ENCODE data around the gene FAM78A.

The FAM78A gene, protein sequence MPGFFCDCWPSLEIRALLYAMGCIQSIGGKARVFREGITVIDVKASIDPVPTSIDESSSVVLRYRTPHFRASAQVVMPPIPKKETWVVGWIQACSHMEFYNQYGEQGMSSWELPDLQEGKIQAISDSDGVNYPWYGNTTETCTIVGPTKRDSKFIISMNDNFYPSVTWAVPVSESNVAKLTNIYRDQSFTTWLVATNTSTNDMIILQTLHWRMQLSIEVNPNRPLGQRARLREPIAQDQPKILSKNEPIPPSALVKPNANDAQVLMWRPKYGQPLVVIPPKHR

DNA sequence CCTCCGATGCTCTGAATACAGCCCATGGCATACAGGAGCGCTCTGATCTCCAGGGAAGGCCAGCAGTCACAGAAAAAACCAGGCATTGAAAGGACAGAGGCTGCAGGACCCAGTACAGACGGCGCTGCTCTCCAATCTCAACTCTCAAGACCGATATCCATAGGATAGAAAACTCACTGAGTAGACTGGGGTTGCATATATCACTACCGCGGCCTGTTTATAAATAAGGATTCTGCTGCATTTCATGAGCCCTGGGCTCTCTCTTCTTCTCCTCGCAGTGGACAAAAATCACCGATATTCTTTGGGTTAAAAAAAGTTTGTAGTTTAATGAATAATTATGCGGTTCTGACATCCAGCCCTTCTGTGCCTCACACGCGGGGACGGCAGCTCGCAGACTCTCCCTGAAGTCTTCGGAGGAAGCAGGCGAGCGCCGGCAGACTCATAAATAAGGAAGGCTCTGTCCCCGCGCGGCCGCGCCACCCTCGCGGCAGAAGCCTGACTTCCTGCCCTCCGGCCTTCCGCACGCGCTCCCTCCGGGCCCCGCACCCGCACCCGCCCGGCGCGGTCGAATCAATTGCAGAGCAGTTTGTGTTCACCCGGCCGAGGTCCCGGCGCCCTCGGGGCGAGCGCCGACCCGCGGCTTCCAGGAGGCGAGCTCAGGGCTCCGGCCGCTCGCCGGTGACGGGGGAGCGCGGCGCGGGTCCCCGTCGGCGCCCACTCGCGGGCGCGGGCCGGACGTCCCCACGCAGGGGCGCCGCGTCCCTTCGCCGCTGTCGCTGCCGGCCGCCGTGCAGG, at the start of gene FAM78A:
Gene FAM78A, minus strand, starts transcription at position 417 of the 795 bp plus-strand sequence. Its CDS starts 331 bp downstream, at position 86.
- Histone ChIP-seq H3K4me3 (ENCODE audit: low read length) (peak within 1 kb of the TSS; percentile 55), H3K36me3 (ENCODE audit: control insufficient read depth, low read depth, low read length) (no peaks in the 10 kb centered on the region), H3K4me1 (ENCODE audit: control insufficient read depth, low read depth, low read length) (peaks cover 6% of the 10 kb centered on the region), H3K9me3 (ENCODE audit: control insufficient read depth, low read depth, low read length) (no peaks in the 10 kb centered on the region), H3K27ac (ENCODE audit: low read length) (no peak within 1 kb of the TSS), H3K9ac (ENCODE audit: low read length) (no peak within 1 kb of the TSS), H3K27me3 (ENCODE audit: control insufficient read depth, insufficient read depth, low read length) (peaks cover 21% of the 10 kb centered on the region)

DNA sequence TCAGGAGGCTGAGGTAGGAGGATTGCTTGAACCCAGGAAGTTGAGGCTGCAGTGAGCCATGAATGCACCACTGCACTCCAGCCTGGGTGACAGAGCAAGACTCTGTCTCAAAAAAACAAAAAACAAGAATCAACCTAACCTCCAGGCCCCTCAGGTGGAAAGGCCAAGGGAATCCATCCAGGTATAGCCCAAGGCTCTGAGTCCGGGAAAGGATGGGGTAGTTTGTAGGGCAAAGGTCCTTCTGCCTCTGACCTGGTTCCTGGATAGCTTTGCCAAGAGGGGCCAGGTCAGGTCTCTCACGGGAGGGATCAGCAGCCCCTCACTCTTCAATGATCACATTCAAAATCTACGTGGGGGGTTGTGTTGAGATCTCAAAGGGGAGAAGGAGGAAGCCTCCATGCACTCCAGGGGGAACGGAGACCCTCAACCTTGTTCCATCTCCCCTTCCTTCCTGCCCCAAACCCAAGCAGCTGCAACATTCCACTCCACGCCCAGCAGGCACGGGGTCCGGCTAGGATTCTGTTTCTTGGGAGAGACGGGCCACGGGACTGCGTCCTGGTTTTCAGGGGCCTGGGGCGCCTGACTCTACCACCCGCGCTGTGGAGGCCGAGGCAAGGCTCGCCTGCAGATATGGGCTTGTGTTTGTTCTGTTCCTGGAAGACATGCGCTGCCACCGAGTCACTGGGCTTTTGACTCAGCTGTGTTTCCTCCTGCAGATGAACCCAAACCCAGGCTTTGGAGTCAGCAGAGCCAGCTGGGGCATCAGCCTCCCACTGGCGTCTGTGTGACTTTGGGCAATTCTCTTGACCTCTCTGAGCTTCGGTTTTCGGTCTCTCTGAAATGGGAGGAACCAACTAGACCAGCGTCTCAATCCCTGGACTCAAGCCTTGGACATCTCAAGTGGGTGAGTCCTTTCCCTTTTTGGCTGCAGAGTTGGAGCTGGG, 48.7 kb upstream of the FAM78A start:
- no peak overlapping the region for H3K27ac ChIP-seq (ENCODE audit: low read length)
- H3K4me1 ChIP-seq (ENCODE audit: control insufficient read depth, low read depth, low read length): peaks cover 6% of the 10 kb centered on the region
- no peak overlapping the region for H3K4me3 ChIP-seq (ENCODE audit: low read length)
- H3K36me3 ChIP-seq (ENCODE audit: control insufficient read depth, low read depth, low read length): no peaks in the 10 kb centered on the region
- no peak overlapping the region for H3K9ac ChIP-seq (ENCODE audit: low read length)
- no peaks in the 10 kb centered on the region for H3K9me3 ChIP-seq (ENCODE audit: control insufficient read depth, low read depth, low read length)
- no peaks in the 10 kb centered on the region for H3K27me3 ChIP-seq (ENCODE audit: control insufficient read depth, insufficient read depth, low read length)

DNA sequence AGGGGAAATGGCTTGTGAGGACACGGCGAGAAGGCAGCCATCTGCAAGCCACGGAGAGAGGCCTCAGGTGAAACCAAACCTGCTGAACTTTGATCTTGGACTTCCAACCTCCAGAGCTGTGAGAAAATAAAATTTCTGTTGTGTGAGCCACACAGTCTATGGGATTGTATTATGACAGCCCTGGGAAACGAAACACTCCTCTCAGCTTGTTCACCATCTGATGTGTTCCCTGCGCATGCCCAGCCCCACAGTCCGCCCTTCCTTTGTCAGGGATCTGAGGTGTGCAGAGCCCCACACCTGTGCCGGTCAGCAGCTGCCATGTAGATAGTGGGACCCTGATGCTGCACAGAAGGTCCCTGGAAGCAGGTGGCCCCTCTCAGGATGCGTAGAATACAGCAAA, 47.3 kb upstream of the FAM78A start:
- H3K27ac ChIP-seq (ENCODE audit: low read length): no peak overlapping the region
- no peaks in the 10 kb centered on the region for H3K9me3 ChIP-seq (ENCODE audit: control insufficient read depth, low read depth, low read length)
- no peak overlapping the region for H3K4me3 ChIP-seq (ENCODE audit: low read length)
- H3K36me3 ChIP-seq (ENCODE audit: control insufficient read depth, low read depth, low read length): no peaks in the 10 kb centered on the region
- H3K27me3 ChIP-seq (ENCODE audit: control insufficient read depth, insufficient read depth, low read length): no peaks in the 10 kb centered on the region
- H3K9ac ChIP-seq (ENCODE audit: low read length): no peak overlapping the region
- H3K4me1 ChIP-seq (ENCODE audit: control insufficient read depth, low read depth, low read length): no peaks in the 10 kb centered on the region

DNA sequence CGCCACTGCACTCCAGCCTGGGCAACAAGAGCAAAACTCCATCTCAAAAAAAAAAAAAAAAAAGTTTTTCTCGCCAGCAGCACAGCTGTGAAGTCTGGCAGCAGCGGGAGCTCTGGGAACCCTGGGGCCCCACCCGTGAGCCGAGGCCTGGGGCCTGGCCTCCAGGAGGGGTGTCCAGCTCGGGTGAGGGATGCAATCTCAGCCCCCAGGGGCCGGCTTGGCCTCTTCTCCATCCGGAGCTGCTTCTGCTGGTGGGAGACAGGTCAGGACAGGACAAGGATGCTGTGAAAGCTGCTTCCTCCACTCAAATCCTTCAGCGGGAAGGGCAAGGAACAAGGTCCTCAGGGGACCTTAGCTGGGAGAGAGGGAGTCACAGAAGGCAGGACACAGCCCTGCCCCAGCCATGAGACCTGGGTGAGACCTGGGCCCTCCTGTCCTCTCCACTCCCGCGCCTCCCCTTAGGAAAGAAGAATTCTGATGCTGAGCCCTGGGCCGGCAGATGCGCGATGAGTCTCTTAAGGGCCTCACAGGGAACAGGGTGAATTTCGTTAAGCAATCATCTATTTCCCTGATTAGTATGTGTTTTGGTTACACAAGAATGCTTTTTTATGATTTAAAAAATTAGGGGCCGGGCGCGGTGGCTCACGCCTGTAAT, 43.8 kb upstream of the FAM78A start:
- Histone ChIP-seq H3K9me3 (ENCODE audit: control insufficient read depth, low read depth, low read length) (no peaks in the 10 kb centered on the region), H3K9ac (ENCODE audit: low read length) (no peak overlapping the region), H3K36me3 (ENCODE audit: control insufficient read depth, low read depth, low read length) (no peaks in the 10 kb centered on the region), H3K27me3 (ENCODE audit: control insufficient read depth, insufficient read depth, low read length) (no peaks in the 10 kb centered on the region), H3K4me1 (ENCODE audit: control insufficient read depth, low read depth, low read length) (no peaks in the 10 kb centered on the region), H3K4me3 (ENCODE audit: low read length) (no peak overlapping the region), H3K27ac (ENCODE audit: low read length) (no peak overlapping the region)

DNA sequence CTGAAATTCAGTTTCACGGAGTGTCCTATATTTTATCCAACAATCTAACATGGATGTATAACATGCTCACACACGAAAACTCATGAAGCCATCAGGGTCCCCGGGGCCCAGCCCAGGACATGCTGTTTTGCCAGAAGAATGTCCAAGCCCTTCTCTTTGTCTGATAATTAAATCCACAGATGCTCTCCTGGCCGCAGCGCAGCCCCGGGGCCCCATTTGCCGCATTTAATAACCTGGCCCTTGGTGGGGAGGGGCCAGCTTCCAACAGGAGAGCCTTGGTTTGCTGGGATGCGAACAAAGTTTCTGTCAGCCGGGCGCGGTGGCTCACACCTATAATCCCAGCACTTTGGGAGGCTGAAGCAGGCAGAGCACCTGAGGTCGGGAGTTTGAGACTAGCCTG, 43.2 kb upstream of the FAM78A start:
- Histone ChIP-seq H3K9ac (ENCODE audit: low read length) (no peak overlapping the region), H3K4me3 (ENCODE audit: low read length) (no peak overlapping the region), H3K27me3 (ENCODE audit: control insufficient read depth, insufficient read depth, low read length) (no peaks in the 10 kb centered on the region), H3K27ac (ENCODE audit: low read length) (no peak overlapping the region), H3K36me3 (ENCODE audit: control insufficient read depth, low read depth, low read length) (no peaks in the 10 kb centered on the region), H3K4me1 (ENCODE audit: control insufficient read depth, low read depth, low read length) (no peaks in the 10 kb centered on the region), H3K9me3 (ENCODE audit: control insufficient read depth, low read depth, low read length) (no peaks in the 10 kb centered on the region)

DNA sequence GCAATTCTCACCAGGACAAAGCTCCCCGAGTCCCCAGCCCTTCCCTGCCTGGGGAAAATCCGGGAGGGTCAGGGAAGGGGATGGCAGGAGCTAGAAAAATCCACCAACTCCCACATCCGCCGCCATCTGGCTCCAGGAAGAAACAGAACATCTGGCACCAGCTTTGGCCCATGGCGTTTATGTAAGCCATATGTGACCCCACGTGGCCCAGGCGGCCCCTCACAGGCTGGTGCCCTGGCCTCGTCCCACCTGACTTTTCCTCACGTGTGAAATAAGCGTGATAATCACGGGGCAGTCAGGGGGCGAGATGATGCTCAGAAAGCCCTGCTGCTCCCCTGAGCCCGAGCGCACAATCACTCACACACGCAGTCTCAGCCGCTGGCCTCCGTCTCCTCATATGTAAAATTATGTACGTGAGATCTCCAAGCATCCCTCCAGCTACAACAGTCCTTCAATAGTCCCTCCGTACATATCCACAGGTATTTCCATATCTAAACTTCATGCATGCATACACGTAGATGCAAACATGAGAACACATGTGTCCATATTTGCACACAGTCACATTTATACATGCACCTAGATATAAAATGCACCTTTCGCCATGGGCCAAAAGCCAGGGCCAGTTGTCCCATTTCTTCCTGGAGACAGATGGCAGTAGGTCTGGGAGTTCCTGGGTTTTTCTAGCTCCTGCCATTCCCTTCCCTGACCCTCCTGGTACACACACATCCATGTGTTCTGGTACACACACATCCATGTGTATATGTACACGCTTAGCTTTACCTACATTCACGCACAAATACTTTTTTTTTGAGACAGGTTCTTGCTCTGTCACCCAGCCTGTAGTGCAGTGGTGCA, 42.1 kb upstream of the FAM78A start:
- no peaks in the 10 kb centered on the region for H3K4me1 ChIP-seq (ENCODE audit: control insufficient read depth, low read depth, low read length)
- H3K9ac ChIP-seq (ENCODE audit: low read length): no peak overlapping the region
- no peak overlapping the region for H3K27ac ChIP-seq (ENCODE audit: low read length)

DNA sequence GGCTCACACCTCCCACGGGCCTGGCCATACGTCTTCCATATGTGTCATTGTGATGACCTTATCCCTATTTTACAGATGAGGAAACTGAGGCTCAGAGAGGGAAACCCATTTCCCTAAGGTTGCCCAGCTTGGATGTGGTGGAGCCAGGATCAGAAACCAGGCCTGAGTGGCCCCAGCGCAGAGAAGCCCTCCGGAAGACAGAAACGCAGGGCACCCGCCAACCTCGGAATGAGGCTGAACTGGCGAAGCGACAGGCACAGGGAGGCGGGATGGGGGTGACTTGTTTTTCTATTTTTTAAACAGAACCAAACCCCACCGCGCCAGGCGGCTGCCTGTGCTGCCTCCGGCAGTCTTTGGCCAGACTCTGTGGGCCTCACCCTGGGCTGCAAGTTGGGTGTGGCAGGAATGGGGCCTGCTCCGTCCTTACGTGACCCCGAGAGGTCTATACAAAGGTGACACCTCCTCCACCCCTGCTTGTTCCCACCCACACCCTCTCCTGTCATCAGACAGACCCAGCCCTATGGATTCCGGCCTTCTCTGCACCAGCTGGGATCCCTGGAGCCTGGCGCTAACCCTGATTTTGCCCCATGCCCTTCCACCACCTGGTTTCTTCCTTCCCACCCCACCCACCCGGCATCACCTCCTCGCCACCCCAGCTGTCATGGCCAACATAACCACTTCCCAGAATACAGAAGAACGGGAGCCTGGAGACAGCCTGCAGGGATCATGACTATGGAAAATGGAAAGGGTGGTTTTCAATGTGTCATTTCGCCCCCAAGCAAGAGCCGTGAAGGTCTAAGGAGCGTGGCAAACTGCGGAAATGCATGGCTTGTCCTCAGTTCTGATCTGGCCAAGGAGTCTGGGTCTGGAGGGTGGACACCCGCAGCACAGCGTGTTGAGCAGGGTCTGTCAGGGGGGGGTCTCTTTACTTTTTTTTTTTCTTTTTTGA, 36.8 kb upstream of the FAM78A start:
- Histone ChIP-seq H3K4me1 (ENCODE audit: control insufficient read depth, low read depth, low read length) (no peaks in the 10 kb centered on the region), H3K27me3 (ENCODE audit: control insufficient read depth, insufficient read depth, low read length) (no peaks in the 10 kb centered on the region), H3K9ac (ENCODE audit: low read length) (no peak overlapping the region), H3K36me3 (ENCODE audit: control insufficient read depth, low read depth, low read length) (no peaks in the 10 kb centered on the region), H3K9me3 (ENCODE audit: control insufficient read depth, low read depth, low read length) (no peaks in the 10 kb centered on the region), H3K4me3 (ENCODE audit: low read length) (no peak overlapping the region), H3K27ac (ENCODE audit: low read length) (no peak overlapping the region)

More for the DNA sequence above, 42.1 kb upstream of the FAM78A start:
- Histone ChIP-seq H3K27me3 (ENCODE audit: control insufficient read depth, insufficient read depth, low read length) (no peaks in the 10 kb centered on the region), H3K36me3 (ENCODE audit: control insufficient read depth, low read depth, low read length) (no peaks in the 10 kb centered on the region), H3K4me3 (ENCODE audit: low read length) (no peak overlapping the region), H3K9me3 (ENCODE audit: control insufficient read depth, low read depth, low read length) (no peaks in the 10 kb centered on the region)

DNA sequence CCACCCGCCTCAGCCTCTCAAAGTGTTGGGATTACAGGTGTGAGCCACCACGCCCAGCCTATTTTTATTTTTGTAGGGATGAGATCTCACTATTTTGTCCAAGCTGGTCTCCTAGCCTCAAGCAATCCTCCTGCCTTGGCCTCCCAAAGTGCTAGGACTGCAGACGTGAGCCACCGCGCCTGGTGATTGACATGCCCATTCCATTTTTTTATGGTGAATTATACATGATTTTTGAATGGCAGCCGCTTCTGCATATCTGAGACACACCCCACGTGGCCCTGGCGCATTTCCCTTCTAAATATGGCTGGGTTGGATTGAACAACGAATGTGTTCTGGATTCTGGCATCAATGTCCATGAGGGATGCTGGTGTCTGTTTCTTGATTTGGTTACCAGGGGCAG, 35.9 kb upstream of the FAM78A start:
- no peak overlapping the region for H3K4me3 ChIP-seq (ENCODE audit: low read length)
- no peaks in the 10 kb centered on the region for H3K27me3 ChIP-seq (ENCODE audit: control insufficient read depth, insufficient read depth, low read length)
- no peak overlapping the region for H3K9ac ChIP-seq (ENCODE audit: low read length)
- H3K36me3 ChIP-seq (ENCODE audit: control insufficient read depth, low read depth, low read length): no peaks in the 10 kb centered on the region
- no peaks in the 10 kb centered on the region for H3K4me1 ChIP-seq (ENCODE audit: control insufficient read depth, low read depth, low read length)
- H3K27ac ChIP-seq (ENCODE audit: low read length): no peak overlapping the region
- no peaks in the 10 kb centered on the region for H3K9me3 ChIP-seq (ENCODE audit: control insufficient read depth, low read depth, low read length)

DNA sequence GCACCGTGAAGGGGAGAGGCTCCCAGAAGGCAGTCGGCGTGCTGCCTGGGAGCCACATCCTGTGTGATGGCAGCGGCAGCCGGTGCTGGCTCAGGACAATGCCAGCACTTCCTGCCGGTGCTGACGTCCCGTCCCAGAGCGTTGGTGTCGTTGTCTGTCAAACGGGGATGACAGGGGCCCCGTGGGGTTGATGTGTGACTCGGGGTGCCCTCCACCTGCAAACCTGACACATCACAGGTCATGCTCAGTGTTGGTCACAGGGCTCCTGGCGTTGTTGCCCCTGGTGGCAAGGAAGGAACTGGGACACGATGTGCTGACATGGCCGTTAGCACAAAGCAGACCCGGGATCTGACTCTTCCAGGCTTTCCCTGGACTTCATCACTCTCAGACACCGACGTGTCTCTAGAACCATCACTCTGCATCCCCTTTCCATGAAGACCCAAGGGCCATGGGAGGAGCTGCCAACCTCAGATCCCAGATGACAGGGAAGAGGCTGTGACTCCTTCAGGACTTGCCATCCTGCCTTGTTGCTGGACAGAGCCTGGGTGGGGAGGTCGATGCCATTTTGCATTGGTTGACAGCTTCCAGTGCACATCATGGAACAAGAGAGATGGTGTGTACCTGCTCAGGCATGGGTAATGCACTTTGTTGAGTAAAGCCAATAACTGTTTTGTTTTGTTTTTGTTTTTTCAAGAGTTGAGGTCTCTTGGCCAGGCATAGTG, 34.7 kb upstream of the FAM78A start:
- Histone ChIP-seq H3K4me1 (ENCODE audit: control insufficient read depth, low read depth, low read length) (no peaks in the 10 kb centered on the region), H3K9ac (ENCODE audit: low read length) (no peak overlapping the region), H3K27me3 (ENCODE audit: control insufficient read depth, insufficient read depth, low read length) (no peaks in the 10 kb centered on the region), H3K4me3 (ENCODE audit: low read length) (no peak overlapping the region), H3K27ac (ENCODE audit: low read length) (no peak overlapping the region), H3K9me3 (ENCODE audit: control insufficient read depth, low read depth, low read length) (no peaks in the 10 kb centered on the region), H3K36me3 (ENCODE audit: control insufficient read depth, low read depth, low read length) (no peaks in the 10 kb centered on the region)
